ENCODE data around the gene YPEL1. TPM values are rescaled to one million over a fixed set of nuclear protein-coding genes. Genes with fewer than 3 reads are reported as not detected.

YPEL1 gene
- total and polyA plus RNA-seq, 10 of the 15 experiments (the other 5 are each of a cell fraction or from before 2014, with no cell fraction given) = 0.13 to 5.0 (median 1.6) TPM

GRCh38 chr22:21736084-21736642 lies 569 bp upstream of the YPEL1 start:
- H4K20me1 ChIP-seq (ENCODE audit: control insufficient read depth, insufficient read depth) = no peaks in the 10 kb centered on the region
- no peak overlapping the region for H3K9ac ChIP-seq (ENCODE audit: control insufficient read depth, insufficient read depth, low read length)
- no peak for DNase-seq (ENCODE audit: low read depth, low spot score)
- H2AFZ ChIP-seq (ENCODE audit: control insufficient read depth, low read depth, low read length) = no peak overlapping the region; the same call in 1 of the 2 replicates
- intact Hi-C loops (cut with micrococcal nuclease; ENCODE audit: unreplicated experiment) (no loop called here), in situ Hi-C loops (cut with MboI) (no loop called here)
- peaks cover 5% of the 10 kb centered on the region; the same call in 1 of the 2 replicates for H3K4me1 ChIP-seq (ENCODE audit: control insufficient read depth, insufficient read depth, low read length)
- ATAC-seq = no peak
- no TSS peak for BruUV-seq (replicated peaks)
- peak overlapping the region; percentile 100; the same call in 1 of the 2 replicates for H3K4me2 ChIP-seq (ENCODE audit: control insufficient read depth, insufficient read depth)
- no peaks in the 10 kb centered on the region for H3K27me3 ChIP-seq (replicated peaks in 1 of 2; ENCODE audit: control insufficient read depth in 2 of 2, insufficient read depth in 2 of 2, low read length in 1 of 2)
- TF ChIP-seq LARP7 (IDR thresholded peaks at IDR 0.05) = peak; percentile 65; the same call in 1 of the 2 replicates
- TF ChIP-seq NFXL1 (IDR thresholded peaks at IDR 0.05; ENCODE audit: borderline replicate concordance) = no peak
- TF ChIP-seq SMARCA5 (IDR thresholded peaks at IDR 0.05) = 0 out of 2 replicates have a peak, but pooled peaks have one; percentile 26
- peak; percentile 23 for TF ChIP-seq GATAD2B (conservative IDR thresholded peaks at IDR 0.05; ENCODE audit: low read depth)
- no peaks in the 10 kb centered on the region for H3K79me2 ChIP-seq (ENCODE audit: control insufficient read depth, insufficient read depth, low read length)
- no peaks in the 10 kb centered on the region for H3K36me3 ChIP-seq (ENCODE audit: control insufficient read depth in 2 of 2, insufficient read depth in 2 of 2, low read length in 1 of 2)
- ChIA-PET RAD21 (ENCODE audit: unreplicated experiment) (interaction anchor here (0.8 to 1.9 kb wide), 3 partner anchors 19 to 36 kb away, joined by 3 to 6 read pairs (median 6); no protein-coding TSS in a partner anchor), SMC1A (ENCODE audit: uncharacterized antibody, unreplicated experiment) (interaction anchor here (1.8 kb wide), 1 partner anchor 27 kb away, joined by 8 read pairs; no protein-coding TSS in a partner anchor), POLR2A (interaction anchor here (1.3 to 1.5 kb wide), 2 partner anchors 27 to 29 kb away, joined by 3 to 4 read pairs; no protein-coding TSS in a partner anchor), CTCF (interaction anchor here (1.5 kb wide), 1 partner anchor 25 kb away, joined by 3 read pairs; no protein-coding TSS in a partner anchor)
- FAIRE-seq = no peak
- H3K4me3 ChIP-seq = no peak overlapping the region
- no peak overlapping the region for H3K27ac ChIP-seq (ENCODE audit: control insufficient read depth, insufficient read depth)
- H3K9me3 ChIP-seq (replicated peaks; ENCODE audit: control insufficient read depth, insufficient read depth, low read length) = no peaks in the 10 kb centered on the region
- 75% methylated on average over 39 of the region's 65 CpGs for WGBS (ENCODE audit: insufficient coverage, insufficient replicate concordance, low lambda C conversion rate, missing lambda C conversion rate)

- peak overlapping the region; percentile 87 for H3K4me3 ChIP-seq
- peaks cover 5% of the 10 kb centered on the region; the same call in 1 of the 2 replicates for H3K4me1 ChIP-seq (ENCODE audit: control insufficient read depth, insufficient read depth, low read length)
- in situ Hi-C loops (cut with MboI) = no loop called here
- peak overlapping the region; percentile 25; the same call in 1 of the 2 replicates for H3K27ac ChIP-seq (ENCODE audit: control insufficient read depth, insufficient read depth)
- ATAC-seq (0 out of 3 replicates have a peak, but pooled peaks have one; percentile 13), FAIRE-seq (no peak), DNase-seq (ENCODE audit: low read depth, low spot score) (no peak)
- H3K4me2 ChIP-seq (ENCODE audit: control insufficient read depth, insufficient read depth) = peak overlapping the region; percentile 100
- CTCF ChIA-PET = interaction anchor here (0.6 to 1.5 kb wide), 4 partner anchors 8 to 219 kb away, joined by 3 to 5 read pairs (median 3); no protein-coding TSS in a partner anchor
- no peaks in the 10 kb centered on the region for H3K36me3 ChIP-seq (ENCODE audit: control insufficient read depth in 2 of 2, insufficient read depth in 2 of 2, low read length in 1 of 2)
- POLR2A ChIA-PET = interaction anchor here (1.3 to 1.5 kb wide), 2 partner anchors 30 to 32 kb away, joined by 3 to 5 read pairs; no protein-coding TSS in a partner anchor
- TF ChIP-seq CEBPB (IDR thresholded peaks at IDR 0.05; ENCODE audit: borderline replicate concordance in 1 of 2, low read depth in 2 of 2, low read length in 2 of 2) (no peak), PKNOX1 (IDR thresholded peaks at IDR 0.05) (peak; percentile 72), SMC3 (IDR thresholded peaks at IDR 0.05; ENCODE audit: borderline replicate concordance, low read length) (no peak), ZSCAN29 (IDR thresholded peaks at IDR 0.05) (no peak), CBX3 (IDR thresholded peaks at IDR 0.05; ENCODE audit: borderline replicate concordance, low read depth) (no peak), GATAD2B (conservative IDR thresholded peaks at IDR 0.05; ENCODE audit: low read depth) (no peak), ZNF24 (IDR thresholded peaks at IDR 0.05) (peak; percentile 21; the same call in 1 of the 2 replicates), TCF12 (IDR thresholded peaks at IDR 0.05; ENCODE audit: low read depth, low read length) (no peak), POLR2A (IDR thresholded peaks at IDR 0.05; ENCODE audit: low read depth, low read length) (no peak), MEF2B (IDR thresholded peaks at IDR 0.05; ENCODE audit: partially characterized antibody, poor library complexity, severe bottlenecking) (peak; percentile 11), RUNX3 (IDR thresholded peaks at IDR 0.05; ENCODE audit: low read length) (0 out of 2 replicates have a peak, but pooled peaks have one; percentile 28)
- H3K9me3 ChIP-seq (replicated peaks; ENCODE audit: control insufficient read depth, insufficient read depth, low read length) = no peaks in the 10 kb centered on the region
- no peaks in the 10 kb centered on the region for H3K79me2 ChIP-seq (ENCODE audit: control insufficient read depth, insufficient read depth, low read length)
- RAD21 ChIA-PET (ENCODE audit: unreplicated experiment) = interaction anchor here (1.1 to 1.9 kb wide), 3 partner anchors 20 to 32 kb away, joined by 3 to 6 read pairs (median 3); no protein-coding TSS in a partner anchor
- WGBS (ENCODE audit: insufficient coverage, insufficient replicate concordance, low lambda C conversion rate, missing lambda C conversion rate) = 13% methylated on average over 8 of the region's 8 CpGs
- no peaks in the 10 kb centered on the region for H3K27me3 ChIP-seq (replicated peaks in 1 of 2; ENCODE audit: control insufficient read depth in 2 of 2, insufficient read depth in 2 of 2, low read length in 1 of 2)
- H3K9ac ChIP-seq (ENCODE audit: control insufficient read depth, insufficient read depth, low read length) = peak overlapping the region; percentile 67; the same call in 1 of the 2 replicates
- H2AFZ ChIP-seq (ENCODE audit: control insufficient read depth, low read depth, low read length) = peak overlapping the region; percentile 96
- no peaks in the 10 kb centered on the region for H4K20me1 ChIP-seq (ENCODE audit: control insufficient read depth, insufficient read depth)
- SMC1A ChIA-PET (ENCODE audit: uncharacterized antibody, unreplicated experiment) = interaction anchor here (1.0 to 1.8 kb wide), 6 partner anchors 8 to 123 kb away, joined by 4 to 8 read pairs (median 4); no protein-coding TSS in a partner anchor
- intact Hi-C loops (cut with micrococcal nuclease; ENCODE audit: unreplicated experiment) = loop anchor here (5.0 kb wide), 1 partner anchor 203 kb away; no protein-coding TSS in a partner anchor
- TSS peak; percentile 67 for BruUV-seq (replicated peaks)
Observed at GRCh38 chr22:21734540-21735199, 924 bp downstream of the YPEL1 start.

All from GM12878 (cell line).